ENCODE data around the gene NXN. TPM values are rescaled to one million over a fixed set of nuclear protein-coding genes. Genes with fewer than 3 reads are reported as not detected.
A peak's percentile ranks its signal among the peaks of the same experiment; 100 is the strongest.

The NXN gene
- polyA plus RNA-seq, 1 experiment, result 118 TPM

GRCh38 chr17:882827-883585, 96.6 kb downstream of the NXN start:
- Histone ChIP-seq H3K27ac (ENCODE audit: low read depth, low read length) (peak overlapping the region; percentile 21), H3K27me3 (ENCODE audit: control insufficient read depth, insufficient read depth, low read length) (no peaks in the 10 kb centered on the region), H3K4me3 (ENCODE audit: low read depth, low read length) (no peak overlapping the region), H3K9me3 (ENCODE audit: control insufficient read depth, insufficient read depth, low read length) (peaks cover 4% of the 10 kb centered on the region; the same call in 1 of the 2 replicates)
- CTCF ChIA-PET, result interaction anchor here (0.6 kb wide), 1 partner anchor 9 kb away, joined by 3 read pairs; no protein-coding TSS in a partner anchor
- TF ChIP-seq, protein P1, sequence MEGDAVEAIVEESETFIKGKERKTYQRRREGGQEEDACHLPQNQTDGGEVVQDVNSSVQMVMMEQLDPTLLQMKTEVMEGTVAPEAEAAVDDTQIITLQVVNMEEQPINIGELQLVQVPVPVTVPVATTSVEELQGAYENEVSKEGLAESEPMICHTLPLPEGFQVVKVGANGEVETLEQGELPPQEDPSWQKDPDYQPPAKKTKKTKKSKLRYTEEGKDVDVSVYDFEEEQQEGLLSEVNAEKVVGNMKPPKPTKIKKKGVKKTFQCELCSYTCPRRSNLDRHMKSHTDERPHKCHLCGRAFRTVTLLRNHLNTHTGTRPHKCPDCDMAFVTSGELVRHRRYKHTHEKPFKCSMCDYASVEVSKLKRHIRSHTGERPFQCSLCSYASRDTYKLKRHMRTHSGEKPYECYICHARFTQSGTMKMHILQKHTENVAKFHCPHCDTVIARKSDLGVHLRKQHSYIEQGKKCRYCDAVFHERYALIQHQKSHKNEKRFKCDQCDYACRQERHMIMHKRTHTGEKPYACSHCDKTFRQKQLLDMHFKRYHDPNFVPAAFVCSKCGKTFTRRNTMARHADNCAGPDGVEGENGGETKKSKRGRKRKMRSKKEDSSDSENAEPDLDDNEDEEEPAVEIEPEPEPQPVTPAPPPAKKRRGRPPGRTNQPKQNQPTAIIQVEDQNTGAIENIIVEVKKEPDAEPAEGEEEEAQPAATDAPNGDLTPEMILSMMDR (IDR thresholded peaks at IDR 0.05; ENCODE audit: low read depth, low read length), result no peak
- no peak for DNase-seq (ENCODE audit: low read depth, low spot score)
- POLR2A ChIA-PET, result interaction anchor here (0.7 to 1.1 kb wide), 3 partner anchors 14 to 109 kb away, joined by 3 to 4 read pairs (median 3); no protein-coding TSS in a partner anchor

- no peaks in the 10 kb centered on the region for H3K27me3 ChIP-seq (ENCODE audit: control insufficient read depth, insufficient read depth, low read length)
- TF ChIP-seq, protein P1 (IDR thresholded peaks at IDR 0.05; ENCODE audit: low read depth, low read length), result no peak
- peaks cover 4% of the 10 kb centered on the region; the same call in 1 of the 2 replicates for H3K9me3 ChIP-seq (ENCODE audit: control insufficient read depth, insufficient read depth, low read length)
- ChIA-PET CTCF (no interaction called here), POLR2A (no interaction called here)
- no peak overlapping the region for H3K27ac ChIP-seq (ENCODE audit: low read depth, low read length)
- H3K4me3 ChIP-seq (ENCODE audit: low read depth, low read length), result no peak overlapping the region
- no peak for DNase-seq (ENCODE audit: low read depth, low spot score)
Observed at GRCh38 chr17:881778-882177, 97.8 kb downstream of the NXN start.

DNA sequence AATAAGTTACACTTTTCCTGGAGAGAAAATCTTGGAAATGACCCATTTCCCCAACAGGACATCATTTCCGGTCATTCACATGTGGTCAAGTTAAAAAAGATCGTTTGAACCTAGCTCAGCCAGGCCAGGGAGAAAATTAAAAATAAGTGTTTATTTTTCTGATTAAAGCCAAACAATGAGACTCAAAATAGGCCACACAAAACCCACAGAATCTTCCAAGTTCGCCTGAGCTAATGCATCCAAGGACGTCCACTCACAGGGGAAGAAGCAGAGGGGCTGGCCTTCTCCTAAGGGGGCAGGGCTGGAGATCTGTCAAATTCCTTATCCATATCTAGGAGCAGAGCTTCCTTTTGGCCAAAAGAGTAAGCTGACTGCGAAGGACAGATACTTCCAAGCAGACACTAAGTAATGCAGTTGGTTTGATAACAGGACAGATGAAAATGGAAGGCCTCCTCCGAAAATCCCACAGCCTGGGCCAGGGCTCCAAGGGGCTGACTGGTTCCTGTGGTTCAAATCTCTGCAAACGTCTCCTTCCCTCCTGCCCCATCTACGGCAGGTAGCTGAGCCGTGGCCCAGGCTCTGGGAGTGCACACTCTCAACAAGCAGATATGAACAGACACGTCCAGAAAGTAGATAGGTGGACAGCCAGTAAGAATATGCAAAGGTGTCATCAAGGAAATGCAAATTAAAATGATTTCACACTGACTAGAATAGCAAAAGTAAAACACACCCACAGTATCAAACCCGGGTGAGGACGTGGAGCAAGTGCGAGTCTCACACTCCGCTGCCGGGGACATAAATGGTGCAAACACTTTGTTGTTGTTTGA, 98.9 kb downstream of the NXN start:
- no peaks in the 10 kb centered on the region for H3K27me3 ChIP-seq (ENCODE audit: control insufficient read depth, insufficient read depth, low read length)
- H3K4me3 ChIP-seq (ENCODE audit: low read depth, low read length), result no peak overlapping the region
- TF ChIP-seq, protein P1 (IDR thresholded peaks at IDR 0.05; ENCODE audit: low read depth, low read length), result no peak
- CTCF ChIA-PET, result interaction anchor here (1.0 kb wide), 1 partner anchor 12 kb away, joined by 3 read pairs; no protein-coding TSS in a partner anchor
- H3K27ac ChIP-seq (ENCODE audit: low read depth, low read length), result peak overlapping the region; percentile 57
- peaks cover 4% of the 10 kb centered on the region; the same call in 1 of the 2 replicates for H3K9me3 ChIP-seq (ENCODE audit: control insufficient read depth, insufficient read depth, low read length)
- POLR2A ChIA-PET, result no interaction called here
- DNase-seq (ENCODE audit: low read depth, low spot score), result no peak

- ChIA-PET CTCF (interaction anchor here (1.0 to 1.1 kb wide), 2 partner anchors 11 to 71 kb away, joined by 3 read pairs; no protein-coding TSS in a partner anchor), POLR2A (no interaction called here)
- DNase-seq (ENCODE audit: low read depth, low spot score), result no peak
- Histone ChIP-seq H3K27ac (ENCODE audit: low read depth, low read length) (peak overlapping the region; percentile 57), H3K9me3 (ENCODE audit: control insufficient read depth, insufficient read depth, low read length) (peaks cover 4% of the 10 kb centered on the region; the same call in 1 of the 2 replicates), H3K4me3 (ENCODE audit: low read depth, low read length) (no peak overlapping the region), H3K27me3 (ENCODE audit: control insufficient read depth, insufficient read depth, low read length) (no peaks in the 10 kb centered on the region)
- TF ChIP-seq, protein P1 (IDR thresholded peaks at IDR 0.05; ENCODE audit: low read depth, low read length), result no peak
Observed at GRCh38 chr17:879546-880442, 99.8 kb downstream of the NXN start.
